Breast epithelium (tissue), 3 donors: Measurements from ENCODE around the gene ARL8A.

ENCODE experiments used
- CTCF ChIP-seq, 3 donors: fragments of 450-650 bp; IDR thresholded peaks; one replicate each; pipeline ENCODE4 v1.5.1; 2016 to 2017; ENCODE audit warnings: antibody characterized with exemption in 3 of 3, mild to moderate bottlenecking in 3 of 3, moderate library complexity in 3 of 3
- POLR2A ChIP-seq: fragments of 450-650 bp; IDR thresholded peaks from one replicate; pipeline ENCODE4 v1.6.1; 2016; ENCODE audit warnings: antibody characterized with exemption, mild to moderate bottlenecking, moderate library complexity
- POLR2AphosphoS5 ChIP-seq, 3 donors: sonication (generic); formaldehyde crosslinking; IDR thresholded peaks; one replicate each; pipeline ENCODE4 v1.6.1; 2017; ENCODE audit warnings: antibody characterized with exemption in 3 of 3

- TF ChIP-seq POLR2A, result no peak
- TF ChIP-seq CTCF (IDR thresholded peaks at IDR 0.05), result no peak
- TF ChIP-seq POLR2AphosphoS5 (IDR thresholded peaks at IDR 0.05), result no peak
These were observed 21.7 kb upstream of the ARL8A start for GRCh38 chr1:202165942-202166843.
